Colonic mucosa (tissue), 4 donors: ENCODE measurements around the gene IL12RB2. TPM values are rescaled to one million over a fixed set of nuclear protein-coding genes. Genes with fewer than 3 reads are reported as not detected.

ENCODE experiments used
- DNase-seq: peaks from one replicate; pipeline ENCODE4 v3.0.0-alpha.2; 2020
- H3K27ac ChIP-seq: fragments of 200-600 bp; one replicate; pipeline ENCODE4 v1.8.0; 2021
- H3K27me3 ChIP-seq: fragments of 200-600 bp; one replicate; pipeline ENCODE4 v1.8.0; 2021
- H3K36me3 ChIP-seq: fragments of 200-600 bp; one replicate; pipeline ENCODE4 v1.8.0; 2021
- H3K4me1 ChIP-seq: fragments of 200-600 bp; one replicate; pipeline ENCODE4 v1.8.0; 2021; ENCODE audit warnings: mild to moderate bottlenecking
- H3K4me3 ChIP-seq: fragments of 200-600 bp; one replicate; pipeline ENCODE4 v1.8.0; 2021
- H3K9ac ChIP-seq, 2 donors: one replicate each; pipeline ENCODE4 v1.7.0; 2013; ENCODE audit warnings: control low read depth in 2 of 2, low read depth in 2 of 2, low read length in 2 of 2
- H3K9me3 ChIP-seq: fragments of 200-600 bp; one replicate; pipeline ENCODE4 v1.8.0; 2021
- CTCF ChIP-seq: fragments of 200-600 bp; IDR thresholded peaks from one replicate; pipeline ENCODE4 v1.8.0; 2022; ENCODE audit warnings: antibody characterized with exemption, mild to moderate bottlenecking
- intact Hi-C: fragments of 100-400 bp; cut with DNase I; formaldehyde crosslinking; loops from one replicate; pipeline ENCODE4 v1.14.1; 2022
- total RNA-seq, 2 donors: library from RNA; stranded (reverse); fragmentation: NEBNext Ultra II Directional in 1 of 2; extraction: Animal tissue kit (Norgen Biotek cat#: 25700) in 1 of 2; gene quantifications; one replicate each; pipeline ENCODE4 v1.2.1, GENCODE V29; 2021
- donor health status: healthy.
- donor health status: DM: no; HTN: no; CAD: no.
- donor health status: DM: no; HTN: no; CAD: no.

Gene IL12RB2
- total RNA-seq, 2 donors from 2014 or later = 0.48 to 0.62 TPM

DNA sequence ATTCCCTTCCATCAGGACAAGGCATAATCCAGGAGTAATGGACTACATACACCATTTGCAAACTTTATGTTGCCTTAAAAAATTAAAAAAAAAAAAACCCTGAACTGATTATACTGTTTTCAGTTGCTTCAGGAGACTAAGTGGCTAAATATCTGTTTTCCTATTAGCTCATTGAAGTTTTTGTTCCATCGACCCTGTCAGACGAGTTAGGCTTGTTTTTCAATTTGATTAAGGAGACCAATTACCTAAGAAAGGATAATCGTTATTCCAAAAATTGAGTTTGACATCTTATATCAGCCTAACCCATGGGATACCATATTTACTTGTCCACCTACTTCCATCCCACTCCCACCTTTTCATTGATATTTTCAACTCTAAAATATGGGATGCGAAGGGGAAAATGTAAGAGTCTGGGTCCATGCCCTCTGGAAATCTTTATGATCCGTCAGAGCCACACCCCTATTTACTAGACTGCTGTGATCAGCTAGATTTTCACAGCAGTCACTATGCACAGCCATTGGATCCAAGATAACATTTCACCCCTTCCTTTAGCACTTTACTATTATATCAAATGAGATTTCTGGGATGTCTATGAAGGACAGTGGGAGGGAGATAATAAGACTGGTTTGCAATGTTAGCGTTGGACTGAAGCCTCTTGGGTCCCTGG, 41.0 kb downstream of the IL12RB2 start:
- Histone ChIP-seq H3K9me3 (no peaks in the 10 kb centered on the region), H3K4me1 (no peaks in the 10 kb centered on the region), H3K36me3 (no peaks in the 10 kb centered on the region), H3K27ac (no peak overlapping the region), H3K4me3 (no peak overlapping the region), H3K9ac (no peak overlapping the region), H3K27me3 (no peaks in the 10 kb centered on the region)
- DNase-seq = no peak
- TF ChIP-seq CTCF = no peak
- intact Hi-C loops = no loop called here

DNA sequence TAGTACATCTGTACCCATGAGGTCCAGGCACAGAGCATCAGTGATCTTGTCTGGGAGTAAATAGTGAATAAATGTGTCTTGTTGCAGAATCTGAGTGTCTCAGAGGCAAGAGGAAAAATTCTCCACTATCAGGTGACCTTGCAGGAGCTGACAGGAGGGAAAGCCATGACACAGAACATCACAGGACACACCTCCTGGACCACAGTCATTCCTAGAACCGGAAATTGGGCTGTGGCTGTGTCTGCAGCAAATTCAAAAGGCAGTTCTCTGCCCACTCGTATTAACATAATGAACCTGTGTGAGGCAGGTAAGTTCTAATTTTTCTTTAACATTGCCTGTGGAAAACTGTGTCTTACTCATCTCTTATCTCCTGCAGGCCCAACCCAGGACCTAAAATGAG, 43.1 kb downstream of the IL12RB2 start:
- Histone ChIP-seq H3K27ac (no peak overlapping the region), H3K27me3 (no peaks in the 10 kb centered on the region), H3K9me3 (no peaks in the 10 kb centered on the region), H3K4me3 (no peak overlapping the region), H3K9ac (no peak overlapping the region), H3K4me1 (no peaks in the 10 kb centered on the region), H3K36me3 (no peaks in the 10 kb centered on the region)
- no peak for TF ChIP-seq CTCF
- no peak for DNase-seq
- intact Hi-C loops = no loop called here

DNA sequence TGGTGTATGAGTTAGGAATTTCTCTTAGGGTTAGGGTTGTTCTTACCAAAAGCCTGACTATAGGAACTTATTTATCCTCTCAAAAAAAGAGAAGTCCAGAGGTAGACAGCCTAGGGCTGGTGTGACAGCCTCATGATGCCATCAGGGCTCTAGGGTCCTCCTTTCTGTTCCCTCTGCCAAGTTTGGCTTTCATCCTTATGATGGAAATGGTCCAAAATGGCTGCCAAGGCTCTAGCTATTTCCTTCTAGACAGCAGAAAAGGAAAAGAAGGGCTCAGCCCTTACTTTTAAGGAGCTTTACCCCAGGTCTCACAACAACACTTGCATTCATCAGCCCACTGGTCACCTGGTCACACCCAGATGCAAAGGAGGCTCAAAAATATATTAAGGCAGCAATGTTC, 44.5 kb downstream of the IL12RB2 start:
- intact Hi-C loops = no loop called here
- Histone ChIP-seq H3K4me3 (no peak overlapping the region), H3K27ac (no peak overlapping the region), H3K27me3 (no peaks in the 10 kb centered on the region), H3K36me3 (no peaks in the 10 kb centered on the region), H3K9me3 (no peaks in the 10 kb centered on the region), H3K9ac (no peak overlapping the region), H3K4me1 (no peaks in the 10 kb centered on the region)
- no peak for DNase-seq
- TF ChIP-seq CTCF = no peak

DNA sequence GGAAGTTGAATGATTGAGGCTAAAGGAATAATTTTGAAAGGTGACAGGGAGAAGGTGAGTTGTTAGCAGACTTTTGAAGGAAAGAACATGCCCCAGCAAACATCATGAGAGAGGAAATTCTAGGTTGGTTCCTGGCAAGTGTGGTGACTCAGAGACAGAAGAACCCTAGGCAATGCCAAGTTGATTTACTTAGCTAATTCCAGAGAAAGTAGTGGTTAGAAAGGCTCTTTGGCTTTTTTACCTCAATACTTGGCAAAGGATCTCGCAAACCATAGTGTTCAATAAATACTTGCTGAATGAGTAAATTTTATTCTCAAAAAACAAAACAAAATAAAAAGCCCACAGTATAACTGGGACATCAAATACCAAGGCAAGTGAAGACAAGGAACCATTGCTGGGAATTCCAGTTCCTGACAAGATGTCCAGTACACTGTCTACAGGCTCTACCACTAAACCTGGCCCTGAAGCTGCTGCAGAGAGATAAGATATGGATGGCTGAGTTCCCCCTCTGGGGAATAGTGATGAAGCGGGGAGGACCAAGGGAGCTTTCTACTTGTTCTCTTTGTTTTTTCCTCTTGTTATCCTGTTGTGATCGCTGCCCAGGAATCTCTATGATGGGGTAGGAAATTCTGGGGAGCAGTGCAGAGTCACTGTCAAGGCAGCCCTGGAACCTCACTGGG, 48.2 kb downstream of the IL12RB2 start:
- Histone ChIP-seq H3K27ac (no peak overlapping the region), H3K36me3 (no peaks in the 10 kb centered on the region), H3K4me3 (no peak overlapping the region), H3K9me3 (no peaks in the 10 kb centered on the region), H3K4me1 (no peaks in the 10 kb centered on the region), H3K27me3 (no peaks in the 10 kb centered on the region), H3K9ac (no peak overlapping the region)
- intact Hi-C loops = no loop called here
- TF ChIP-seq CTCF = no peak
- DNase-seq = no peak

- no peak for TF ChIP-seq CTCF
- no peak overlapping the region for H3K9ac ChIP-seq
- DNase-seq = no peak
- H3K4me1 ChIP-seq = no peaks in the 10 kb centered on the region
- H3K9me3 ChIP-seq = no peaks in the 10 kb centered on the region
- no peaks in the 10 kb centered on the region for H3K36me3 ChIP-seq
- no peak overlapping the region for H3K4me3 ChIP-seq
- no peaks in the 10 kb centered on the region for H3K27me3 ChIP-seq
- intact Hi-C loops = no loop called here
- no peak overlapping the region for H3K27ac ChIP-seq
These were observed 51.9 kb downstream of the IL12RB2 start for GRCh38 chr1:67359592-67359991.
